ENCODE data around the gene ZKSCAN1. TPM values are rescaled to one million over a fixed set of nuclear protein-coding genes. Genes with fewer than 3 reads are reported as not detected.
A peak's percentile ranks its signal among the peaks of the same experiment; 100 is the strongest.

Gene ZKSCAN1
- total and polyA plus RNA-seq, 2 donors (not counting 1 experiment from before 2014, with no cell fraction given), result 12.9 to 97.4 TPM

DNA sequence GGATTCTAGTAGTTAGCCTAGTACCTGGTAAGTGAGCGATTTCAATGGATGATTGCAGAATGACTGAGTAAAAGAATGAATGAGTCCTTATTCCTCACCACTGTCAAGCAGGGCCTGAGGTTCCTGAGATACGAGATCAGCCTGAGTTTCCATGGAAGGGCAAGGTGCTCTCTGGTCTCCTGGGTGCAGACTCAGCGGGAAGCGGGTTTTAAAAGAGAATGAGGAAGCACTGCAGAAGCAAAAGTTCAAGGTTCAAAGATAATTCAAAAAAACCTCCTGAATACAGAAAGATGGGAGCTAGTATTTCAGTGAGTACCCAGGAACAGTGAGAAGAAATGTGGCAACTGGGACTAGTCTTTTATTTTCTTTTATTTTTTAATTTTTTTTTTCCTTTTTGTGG, 61.8 kb downstream of the ZKSCAN1 start:
- H3K27ac Mint-ChIP-seq, result no peak overlapping the region

DNA sequence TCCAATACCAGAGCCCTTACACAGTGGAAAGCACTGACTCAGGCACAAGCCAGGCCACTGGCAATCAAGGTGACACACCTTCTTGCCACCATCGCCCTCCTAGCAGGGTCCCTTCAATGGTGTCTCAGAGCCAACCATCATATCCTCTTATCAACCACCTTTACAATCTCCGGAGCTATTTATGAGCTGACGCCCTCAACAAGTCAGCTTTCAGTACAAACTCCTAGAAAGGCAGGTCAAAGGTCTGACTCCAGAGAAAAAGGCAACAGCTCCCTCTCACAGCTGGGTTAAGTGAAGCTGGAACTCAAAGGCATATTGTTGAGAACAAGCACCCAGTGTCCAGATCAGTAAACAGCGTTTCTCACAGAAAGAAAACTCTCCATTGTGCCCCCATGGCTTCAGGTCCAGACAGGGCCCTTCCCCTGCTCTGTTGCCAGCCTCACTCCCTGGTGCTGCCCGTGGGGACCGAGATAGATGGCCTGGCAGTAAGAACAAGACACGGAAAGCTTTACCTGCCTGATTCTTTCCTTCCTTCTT, 63.7 kb downstream of the ZKSCAN1 start:
- intact Hi-C loops (cut with micrococcal nuclease), result no loop called here
- CTCF ChIA-PET, result interaction anchor here (0.7 kb wide), 1 partner anchor 775 kb away, joined by 3 read pairs; no protein-coding TSS in a partner anchor
- no peak overlapping the region for H3K4me3 ChIP-seq (ENCODE audit: control extremely low read depth in 1 of 5, extremely low read depth in 1 of 5, insufficient read depth in 1 of 5, low read depth in 2 of 5, low read length in 4 of 5)
- H2AFZ ChIP-seq (ENCODE audit: insufficient read depth, low read depth, low read length, poor library complexity, severe bottlenecking), result no peak overlapping the region
- H3K4me3 Mint-ChIP-seq, result peak overlapping the region; percentile 61
- peaks cover 29% of the 10 kb centered on the region for H3K79me2 ChIP-seq (ENCODE audit: control insufficient read depth, insufficient read depth, low read length)
- H3K27ac ChIP-seq (ENCODE audit: low read length in 2 of 2), result no peak overlapping the region
- peak overlapping the region; percentile 53 for H3K27ac Mint-ChIP-seq
- no peak for TF ChIP-seq EZH2 (IDR thresholded peaks at IDR 0.05; ENCODE audit: borderline replicate concordance, insufficient read depth, low read depth, low read length, poor library complexity, severe bottlenecking)
- TF ChIP-seq, protein P1, sequence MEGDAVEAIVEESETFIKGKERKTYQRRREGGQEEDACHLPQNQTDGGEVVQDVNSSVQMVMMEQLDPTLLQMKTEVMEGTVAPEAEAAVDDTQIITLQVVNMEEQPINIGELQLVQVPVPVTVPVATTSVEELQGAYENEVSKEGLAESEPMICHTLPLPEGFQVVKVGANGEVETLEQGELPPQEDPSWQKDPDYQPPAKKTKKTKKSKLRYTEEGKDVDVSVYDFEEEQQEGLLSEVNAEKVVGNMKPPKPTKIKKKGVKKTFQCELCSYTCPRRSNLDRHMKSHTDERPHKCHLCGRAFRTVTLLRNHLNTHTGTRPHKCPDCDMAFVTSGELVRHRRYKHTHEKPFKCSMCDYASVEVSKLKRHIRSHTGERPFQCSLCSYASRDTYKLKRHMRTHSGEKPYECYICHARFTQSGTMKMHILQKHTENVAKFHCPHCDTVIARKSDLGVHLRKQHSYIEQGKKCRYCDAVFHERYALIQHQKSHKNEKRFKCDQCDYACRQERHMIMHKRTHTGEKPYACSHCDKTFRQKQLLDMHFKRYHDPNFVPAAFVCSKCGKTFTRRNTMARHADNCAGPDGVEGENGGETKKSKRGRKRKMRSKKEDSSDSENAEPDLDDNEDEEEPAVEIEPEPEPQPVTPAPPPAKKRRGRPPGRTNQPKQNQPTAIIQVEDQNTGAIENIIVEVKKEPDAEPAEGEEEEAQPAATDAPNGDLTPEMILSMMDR (IDR thresholded peaks at IDR 0.05), result no peak
- no peaks in the 10 kb centered on the region for H3K9me3 ChIP-seq (ENCODE audit: control extremely low read depth in 1 of 3, control insufficient read depth in 2 of 3, insufficient read depth in 1 of 3, low read length in 2 of 3)
- no peak overlapping the region for H3K9ac ChIP-seq (ENCODE audit: low read length)
- no peaks in the 10 kb centered on the region for H3K27me3 Mint-ChIP-seq
- peaks cover 16 to 24% of the 10 kb centered on the region in 2 donors for H3K4me1 ChIP-seq (ENCODE audit: control insufficient read depth in 2 of 2, insufficient read depth in 2 of 2, low read length in 2 of 2)
- no peak for ATAC-seq (ENCODE audit: low read depth)
- peaks cover 32% of the 10 kb centered on the region for H3K4me1 Mint-ChIP-seq
- 98% methylated on average over 5 of the region's 7 CpGs for WGBS (ENCODE audit: insufficient coverage)
- H4K20me1 ChIP-seq (ENCODE audit: control insufficient read depth, insufficient read depth, low read length, poor library complexity, severe bottlenecking), result peaks cover 29% of the 10 kb centered on the region
- no peak overlapping the region for H3K4me2 ChIP-seq (replicated peaks; ENCODE audit: low read depth, low read length, poor library complexity, severe bottlenecking)
- peaks cover 10 to 38% of the 10 kb centered on the region in 2 experiments for H3K36me3 ChIP-seq (replicated peaks in 1 of 2; ENCODE audit: control extremely low read depth in 1 of 2, control insufficient read depth in 1 of 2, extremely low read depth in 1 of 2, insufficient read depth in 2 of 2, low read length in 1 of 2)
- H3K27me3 ChIP-seq (replicated peaks in 1 of 4; ENCODE audit: control extremely low read depth in 1 of 4, control insufficient read depth in 3 of 4, insufficient read depth in 4 of 4, low read length in 3 of 4), result no peaks in the 10 kb centered on the region
- POLR2A ChIA-PET, result no interaction called here
- no peak for DNase-seq
- H3K9me3 Mint-ChIP-seq (ENCODE audit: insufficient read depth), result no peaks in the 10 kb centered on the region

More for the DNA sequence above, 61.8 kb downstream of the ZKSCAN1 start:
- peaks cover 24% of the 10 kb centered on the region for H3K4me1 Mint-ChIP-seq
- peaks cover 0 to 14% (median 3%) of the 10 kb centered on the region in 3 donors for H3K9me3 ChIP-seq (ENCODE audit: control extremely low read depth in 1 of 3, control insufficient read depth in 2 of 3, insufficient read depth in 1 of 3, low read length in 2 of 3)
- peaks cover 3% of the 10 kb centered on the region for H3K9me3 Mint-ChIP-seq (ENCODE audit: insufficient read depth)
- no peaks in the 10 kb centered on the region for H3K27me3 ChIP-seq (replicated peaks in 1 of 4; ENCODE audit: control extremely low read depth in 1 of 4, control insufficient read depth in 3 of 4, insufficient read depth in 4 of 4, low read length in 3 of 4)
- no peak overlapping the region for H3K27ac ChIP-seq (ENCODE audit: low read length in 2 of 2)
- ChIA-PET CTCF (no interaction called here), POLR2A (interaction anchor here (0.6 kb wide), 1 partner anchor 747 kb away, joined by 3 read pairs; no protein-coding TSS in a partner anchor)
- WGBS (ENCODE audit: insufficient coverage), result 100% methylated on average over 2 of the region's 4 CpGs
- H3K9ac ChIP-seq (ENCODE audit: low read length), result no peak overlapping the region
- H3K4me3 Mint-ChIP-seq, result no peak overlapping the region
- no peak overlapping the region for H2AFZ ChIP-seq (ENCODE audit: insufficient read depth, low read depth, low read length, poor library complexity, severe bottlenecking)
- H3K79me2 ChIP-seq (ENCODE audit: control insufficient read depth, insufficient read depth, low read length), result peaks cover 29% of the 10 kb centered on the region
- ATAC-seq (ENCODE audit: low read depth) (no peak), DNase-seq (no peak)
- no peak for TF ChIP-seq EZH2 (IDR thresholded peaks at IDR 0.05; ENCODE audit: borderline replicate concordance, insufficient read depth, low read depth, low read length, poor library complexity, severe bottlenecking)
- intact Hi-C loops (cut with micrococcal nuclease), result no loop called here
- no peaks in the 10 kb centered on the region for H3K27me3 Mint-ChIP-seq
- peaks cover 8 to 13% of the 10 kb centered on the region in 2 donors for H3K4me1 ChIP-seq (ENCODE audit: control insufficient read depth in 2 of 2, insufficient read depth in 2 of 2, low read length in 2 of 2)
- H3K4me3 ChIP-seq (ENCODE audit: control extremely low read depth in 1 of 5, extremely low read depth in 1 of 5, insufficient read depth in 1 of 5, low read depth in 2 of 5, low read length in 4 of 5), result no peak overlapping the region
- H3K36me3 ChIP-seq (replicated peaks in 1 of 2; ENCODE audit: control extremely low read depth in 1 of 2, control insufficient read depth in 1 of 2, extremely low read depth in 1 of 2, insufficient read depth in 2 of 2, low read length in 1 of 2), result peaks cover 12 to 57% of the 10 kb centered on the region in 2 experiments
- H3K4me2 ChIP-seq (replicated peaks; ENCODE audit: low read depth, low read length, poor library complexity, severe bottlenecking), result no peak overlapping the region
- peaks cover 29% of the 10 kb centered on the region for H4K20me1 ChIP-seq (ENCODE audit: control insufficient read depth, insufficient read depth, low read length, poor library complexity, severe bottlenecking)

All from B cell (primary cell).